ENCODE data around the gene OLAH.

GRCh38 chr10:15103513-15103912 is 59.8 kb downstream of the OLAH start:
- no peak for TF ChIP-seq GLI4 (tag by site-specific recombination; IDR thresholded peaks at IDR 0.05)
- TF ChIP-seq ZNF423 (tag by site-specific recombination; IDR thresholded peaks at IDR 0.05), result no peak
- TF ChIP-seq ZNF660 (tag by site-specific recombination; IDR thresholded peaks at IDR 0.05), result no peak
- no peak for TF ChIP-seq CTCF (tag by site-specific recombination; IDR thresholded peaks at IDR 0.05)
- TF ChIP-seq MYNN (tag by site-specific recombination; IDR thresholded peaks at IDR 0.05; ENCODE audit: borderline replicate concordance), result no peak
- no peak for TF ChIP-seq ZNF621 (tag by site-specific recombination; IDR thresholded peaks at IDR 0.05)
- TF ChIP-seq ZNF214 (tag by site-specific recombination; IDR thresholded peaks at IDR 0.05; ENCODE audit: borderline replicate concordance), result no peak
- no peak for TF ChIP-seq ZNF10 (tag by site-specific recombination; IDR thresholded peaks at IDR 0.05)
- TF ChIP-seq, protein P1, sequence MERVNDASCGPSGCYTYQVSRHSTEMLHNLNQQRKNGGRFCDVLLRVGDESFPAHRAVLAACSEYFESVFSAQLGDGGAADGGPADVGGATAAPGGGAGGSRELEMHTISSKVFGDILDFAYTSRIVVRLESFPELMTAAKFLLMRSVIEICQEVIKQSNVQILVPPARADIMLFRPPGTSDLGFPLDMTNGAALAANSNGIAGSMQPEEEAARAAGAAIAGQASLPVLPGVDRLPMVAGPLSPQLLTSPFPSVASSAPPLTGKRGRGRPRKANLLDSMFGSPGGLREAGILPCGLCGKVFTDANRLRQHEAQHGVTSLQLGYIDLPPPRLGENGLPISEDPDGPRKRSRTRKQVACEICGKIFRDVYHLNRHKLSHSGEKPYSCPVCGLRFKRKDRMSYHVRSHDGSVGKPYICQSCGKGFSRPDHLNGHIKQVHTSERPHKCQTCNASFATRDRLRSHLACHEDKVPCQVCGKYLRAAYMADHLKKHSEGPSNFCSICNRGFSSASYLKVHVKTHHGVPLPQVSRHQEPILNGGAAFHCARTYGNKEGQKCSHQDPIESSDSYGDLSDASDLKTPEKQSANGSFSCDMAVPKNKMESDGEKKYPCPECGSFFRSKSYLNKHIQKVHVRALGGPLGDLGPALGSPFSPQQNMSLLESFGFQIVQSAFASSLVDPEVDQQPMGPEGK (tag by site-specific recombination; IDR thresholded peaks at IDR 0.05), result no peak
- no peak for TF ChIP-seq TSHZ1 (tag by site-specific recombination; IDR thresholded peaks at IDR 0.05; ENCODE audit: borderline replicate concordance)
- TF ChIP-seq, protein P2, sequence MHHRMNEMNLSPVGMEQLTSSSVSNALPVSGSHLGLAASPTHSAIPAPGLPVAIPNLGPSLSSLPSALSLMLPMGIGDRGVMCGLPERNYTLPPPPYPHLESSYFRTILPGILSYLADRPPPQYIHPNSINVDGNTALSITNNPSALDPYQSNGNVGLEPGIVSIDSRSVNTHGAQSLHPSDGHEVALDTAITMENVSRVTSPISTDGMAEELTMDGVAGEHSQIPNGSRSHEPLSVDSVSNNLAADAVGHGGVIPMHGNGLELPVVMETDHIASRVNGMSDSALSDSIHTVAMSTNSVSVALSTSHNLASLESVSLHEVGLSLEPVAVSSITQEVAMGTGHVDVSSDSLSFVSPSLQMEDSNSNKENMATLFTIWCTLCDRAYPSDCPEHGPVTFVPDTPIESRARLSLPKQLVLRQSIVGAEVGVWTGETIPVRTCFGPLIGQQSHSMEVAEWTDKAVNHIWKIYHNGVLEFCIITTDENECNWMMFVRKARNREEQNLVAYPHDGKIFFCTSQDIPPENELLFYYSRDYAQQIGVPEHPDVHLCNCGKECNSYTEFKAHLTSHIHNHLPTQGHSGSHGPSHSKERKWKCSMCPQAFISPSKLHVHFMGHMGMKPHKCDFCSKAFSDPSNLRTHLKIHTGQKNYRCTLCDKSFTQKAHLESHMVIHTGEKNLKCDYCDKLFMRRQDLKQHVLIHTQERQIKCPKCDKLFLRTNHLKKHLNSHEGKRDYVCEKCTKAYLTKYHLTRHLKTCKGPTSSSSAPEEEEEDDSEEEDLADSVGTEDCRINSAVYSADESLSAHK (tag by site-specific recombination; IDR thresholded peaks at IDR 0.05), result no peak
- TF ChIP-seq, protein P3, sequence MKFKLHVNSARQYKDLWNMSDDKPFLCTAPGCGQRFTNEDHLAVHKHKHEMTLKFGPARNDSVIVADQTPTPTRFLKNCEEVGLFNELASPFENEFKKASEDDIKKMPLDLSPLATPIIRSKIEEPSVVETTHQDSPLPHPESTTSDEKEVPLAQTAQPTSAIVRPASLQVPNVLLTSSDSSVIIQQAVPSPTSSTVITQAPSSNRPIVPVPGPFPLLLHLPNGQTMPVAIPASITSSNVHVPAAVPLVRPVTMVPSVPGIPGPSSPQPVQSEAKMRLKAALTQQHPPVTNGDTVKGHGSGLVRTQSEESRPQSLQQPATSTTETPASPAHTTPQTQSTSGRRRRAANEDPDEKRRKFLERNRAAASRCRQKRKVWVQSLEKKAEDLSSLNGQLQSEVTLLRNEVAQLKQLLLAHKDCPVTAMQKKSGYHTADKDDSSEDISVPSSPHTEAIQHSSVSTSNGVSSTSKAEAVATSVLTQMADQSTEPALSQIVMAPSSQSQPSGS (tag by site-specific recombination; IDR thresholded peaks at IDR 0.05; ENCODE audit: low read depth), result no peak
- TF ChIP-seq SETDB1 (IDR thresholded peaks at IDR 0.05; ENCODE audit: insufficient read length, low read length), result no peak
- TF ChIP-seq ZNF16 (tag by site-specific recombination; IDR thresholded peaks at IDR 0.05; ENCODE audit: low read depth), result no peak
